Liver (tissue), 9 donors: Measurements from ENCODE around the gene ITGA11. TPM values are rescaled to one million over a fixed set of nuclear protein-coding genes. Genes with fewer than 3 reads are reported as not detected.

ENCODE experiments used
- DNase-seq: peaks from one replicate; pipeline ENCODE4 v3.0.0-alpha.2; 2017; ENCODE audit warnings: low spot score
- H3K27ac ChIP-seq, 2 donors: one replicate each; pipeline ENCODE4 v1.7.0; 2013; ENCODE audit warnings: inconsistent platforms in 2 of 2, low read length in 2 of 2, control low read depth in 1 of 2, low read depth in 1 of 2, mild to moderate bottlenecking in 1 of 2
- H3K27me3 ChIP-seq, 4 donors: one replicate each; pipeline versions ENCODE4 v1.6.1 to v1.7.0; 2013; ENCODE audit warnings: low read length in 3 of 4, inconsistent platforms in 1 of 4, mild to moderate bottlenecking in 1 of 4, moderate library complexity in 1 of 4; ENCODE audit not compliant: control insufficient read depth in 4 of 4, insufficient read depth in 4 of 4
- H3K36me3 ChIP-seq, 4 donors: one replicate each; pipeline versions ENCODE4 v1.6.1 to v1.7.0; 2013; ENCODE audit warnings: low read length in 3 of 4, mild to moderate bottlenecking in 3 of 4, low read depth in 1 of 4, moderate library complexity in 1 of 4; ENCODE audit not compliant: control insufficient read depth in 4 of 4, insufficient read depth in 3 of 4
- H3K4me1 ChIP-seq, 4 donors: one replicate each; pipeline versions ENCODE4 v1.6.1 to v1.7.0; 2013; ENCODE audit warnings: low read length in 3 of 4, mild to moderate bottlenecking in 3 of 4, moderate library complexity in 1 of 4; ENCODE audit not compliant: control insufficient read depth in 4 of 4, insufficient read depth in 4 of 4
- H3K4me3 ChIP-seq, 3 donors: one replicate each; pipeline versions ENCODE4 v1.6.1 to v1.7.0; 2013; ENCODE audit warnings: low read length in 3 of 3, control low read depth in 1 of 3, low read depth in 1 of 3, mild to moderate bottlenecking in 1 of 3
- H3K9ac ChIP-seq, 2 donors: one replicate each; pipeline ENCODE4 v1.7.0; 2013; ENCODE audit warnings: low read length in 2 of 2, mild to moderate bottlenecking in 2 of 2, moderate library complexity in 2 of 2, control low read depth in 1 of 2, low read depth in 1 of 2
- H3K9me3 ChIP-seq, 4 donors: one replicate each; pipeline versions ENCODE4 v1.6.1 to v1.7.0; 2013; ENCODE audit warnings: low read length in 3 of 4; ENCODE audit not compliant: control insufficient read depth in 4 of 4
- ATF3 ChIP-seq: IDR thresholded peaks from 2 replicates; pipeline ENCODE4 v1.6.1; 2016; ENCODE audit warnings: antibody characterized with exemption
- EGR1 ChIP-seq, 2 donors: IDR thresholded peaks; 2 replicates each; pipeline ENCODE4 v1.6.1; 2016 to 2018; ENCODE audit warnings: antibody characterized with exemption in 2 of 2, low read depth in 2 of 2
- FOXA2 ChIP-seq: IDR thresholded peaks from 2 replicates; pipeline ENCODE4 v1.6.1; 2016; ENCODE audit warnings: antibody characterized with exemption
- GABPA ChIP-seq, 2 donors: IDR thresholded peaks in 1 of 2; conservative IDR thresholded peaks in 1 of 2; 2 replicates each; pipeline ENCODE4 v1.6.1; 2016; ENCODE audit warnings: antibody characterized with exemption in 2 of 2, mild to moderate bottlenecking in 1 of 2, moderate library complexity in 1 of 2
- HNF4G ChIP-seq: IDR thresholded peaks from 2 replicates; pipeline ENCODE4 v1.6.1; 2016; ENCODE audit warnings: antibody characterized with exemption
- JUND ChIP-seq, 2 donors: IDR thresholded peaks; 2 replicates each; pipeline ENCODE4 v1.6.1; 2016; ENCODE audit warnings: antibody characterized with exemption in 2 of 2
- NR2F2 ChIP-seq: IDR thresholded peaks from 2 replicates; pipeline ENCODE4 v1.6.1; 2016; ENCODE audit warnings: antibody characterized with exemption
- RAD21 ChIP-seq, 2 donors: IDR thresholded peaks; 2 replicates each; pipeline ENCODE4 v1.6.1; 2016; ENCODE audit warnings: antibody characterized with exemption in 2 of 2, mild to moderate bottlenecking in 2 of 2
- REST ChIP-seq: IDR thresholded peaks from 2 replicates; pipeline ENCODE4 v1.6.1; 2016; ENCODE audit warnings: antibody characterized with exemption, mild to moderate bottlenecking
- TAF1 ChIP-seq: conservative IDR thresholded peaks from 2 replicates; pipeline ENCODE4 v1.6.1; 2016; ENCODE audit warnings: antibody characterized with exemption, mild to moderate bottlenecking
- YY1 ChIP-seq: IDR thresholded peaks from 2 replicates; pipeline ENCODE4 v1.6.1; 2016; ENCODE audit warnings: antibody characterized with exemption, mild to moderate bottlenecking
- WGBS: extraction: QIAGEN DNeasy Blood & Tissue Kit; methylation state at CpG from one replicate; pipeline ENCODE4 v1.1.7; 2013; 5-methylcytosine and 5-hydroxymethylcytosine counted together
- polyA plus RNA-seq, 2 donors: library from polyadenylated mRNA; stranded (reverse) in 1 of 2; unstranded in 1 of 2; fragments of 200-250 nt in 1 of 2; fragments of >200 nt in 1 of 2; fragmentation: Nextera tagmentation in 1 of 2; extraction: Ambion mirVana in 1 of 2; gene quantifications; one replicate each; pipeline versions ENCODE4 v1.2.1 to v1.2.3, GENCODE V29; 2013 to 2015
- total RNA-seq, 2 donors: library from RNA; depleted of rRNA; stranded (reverse); fragments of >200 nt; gene quantifications; one replicate each; pipeline ENCODE4 v1.2.3, GENCODE V29; 2014
- TF ChIP-seq, protein P1 (sequence below): fragments of 150-350 bp; IDR thresholded peaks from 2 replicates; pipeline ENCODE4 v1.5.1; 2017; ENCODE audit warnings: improper control_type of control experiment, low read depth, low read length; ENCODE audit not compliant: missing input control
- donor health status: healthy.
- donor health status: healthy.
- donor health status: healthy.
- donor health status: healthy.
- donor health status: healthy.

ITGA11 gene
- total and polyA plus RNA-seq, 4 donors = 0.32 to 1.0 (median 0.67) TPM

GRCh38 chr15:68426116-68426515 lies 5.8 kb downstream of the ITGA11 start:
- TF ChIP-seq RAD21 (IDR thresholded peaks at IDR 0.05) (no peak), NR2F2 (no peak), GABPA (IDR thresholded peaks at IDR 0.05 in 1 of 2, conservative IDR thresholded peaks at IDR 0.05 in 1 of 2) (no peak), EGR1 (IDR thresholded peaks at IDR 0.05; ENCODE audit: low read depth in 2 of 2) (no peak), JUND (IDR thresholded peaks at IDR 0.05) (no peak), TAF1 (no peak)
- TF ChIP-seq, protein P1, sequence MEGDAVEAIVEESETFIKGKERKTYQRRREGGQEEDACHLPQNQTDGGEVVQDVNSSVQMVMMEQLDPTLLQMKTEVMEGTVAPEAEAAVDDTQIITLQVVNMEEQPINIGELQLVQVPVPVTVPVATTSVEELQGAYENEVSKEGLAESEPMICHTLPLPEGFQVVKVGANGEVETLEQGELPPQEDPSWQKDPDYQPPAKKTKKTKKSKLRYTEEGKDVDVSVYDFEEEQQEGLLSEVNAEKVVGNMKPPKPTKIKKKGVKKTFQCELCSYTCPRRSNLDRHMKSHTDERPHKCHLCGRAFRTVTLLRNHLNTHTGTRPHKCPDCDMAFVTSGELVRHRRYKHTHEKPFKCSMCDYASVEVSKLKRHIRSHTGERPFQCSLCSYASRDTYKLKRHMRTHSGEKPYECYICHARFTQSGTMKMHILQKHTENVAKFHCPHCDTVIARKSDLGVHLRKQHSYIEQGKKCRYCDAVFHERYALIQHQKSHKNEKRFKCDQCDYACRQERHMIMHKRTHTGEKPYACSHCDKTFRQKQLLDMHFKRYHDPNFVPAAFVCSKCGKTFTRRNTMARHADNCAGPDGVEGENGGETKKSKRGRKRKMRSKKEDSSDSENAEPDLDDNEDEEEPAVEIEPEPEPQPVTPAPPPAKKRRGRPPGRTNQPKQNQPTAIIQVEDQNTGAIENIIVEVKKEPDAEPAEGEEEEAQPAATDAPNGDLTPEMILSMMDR = no peak
- Histone ChIP-seq H3K27ac (no peak overlapping the region), H3K9ac (no peak overlapping the region), H3K27me3 (peaks cover 0 to 5% (median 1%) of the 10 kb centered on the region in 4 donors), H3K4me1 (peaks cover 0 to 2% (median 0%) of the 10 kb centered on the region in 4 donors), H3K36me3 (no peaks in the 10 kb centered on the region), H3K9me3 (no peaks in the 10 kb centered on the region), H3K4me3 (no peak overlapping the region)
- DNase-seq = no peak
- WGBS = 93% methylated on average over 6 of the region's 6 CpGs

GRCh38 chr15:68425428-68426060 lies 6.4 kb downstream of the ITGA11 start:
- TF ChIP-seq FOXA2 = no peak
- no peak for TF ChIP-seq JUND (IDR thresholded peaks at IDR 0.05)
- TF ChIP-seq EGR1 (IDR thresholded peaks at IDR 0.05; ENCODE audit: low read depth in 2 of 2) = no peak
- TF ChIP-seq NR2F2 = no peak
- TF ChIP-seq ATF3 = no peak
- TF ChIP-seq YY1 = no peak
- TF ChIP-seq RAD21 (IDR thresholded peaks at IDR 0.05) = no peak
- no peak for TF ChIP-seq HNF4G
- no peak for TF ChIP-seq REST
- Histone ChIP-seq H3K9ac (no peak overlapping the region), H3K4me3 (no peak overlapping the region), H3K4me1 (no peaks in the 10 kb centered on the region), H3K9me3 (no peaks in the 10 kb centered on the region), H3K36me3 (no peaks in the 10 kb centered on the region), H3K27me3 (peaks cover 0 to 4% (median 0%) of the 10 kb centered on the region in 4 donors), H3K27ac (no peak overlapping the region)
- 88% methylated on average over 9 of the region's 9 CpGs for WGBS
- DNase-seq = no peak
